Body of pancreas (tissue), 4 donors: ENCODE results near the gene AFAP1L1. TPM values are rescaled to one million over a fixed set of nuclear protein-coding genes. Genes with fewer than 3 reads are reported as not detected.

Source experiments
- ATAC-seq: fragments of 150-250 bp; one replicate; pipeline ENCODE4 v1.9.1; 2016
- DNase-seq, 4 donors: peaks; one replicate each; pipeline ENCODE4 v3.0.0-alpha.2; 2019
- H3K27ac ChIP-seq, 4 donors: fragments of 200-600 bp; sonication (generic); 1 replicate in 3 of 4; 2 replicates in 1 of 4; pipeline versions ENCODE4 v1.5.1 to v1.6.1; 2016 to 2019; ENCODE audit warnings: mild to moderate bottlenecking in 1 of 4, mixed read lengths in 1 of 4, moderate library complexity in 1 of 4
- H3K27me3 ChIP-seq, 2 donors: fragments of 200-600 bp; sonication (generic); one replicate each; pipeline ENCODE4 v1.6.0; 2016; ENCODE audit warnings: mild to moderate bottlenecking in 1 of 2
- H3K36me3 ChIP-seq, 2 donors: fragments of 200-600 bp; sonication (generic); replicated peaks in 1 of 2; 2 replicates each; pipeline ENCODE4 v1.5.1; 2016; ENCODE audit warnings: low read depth in 2 of 2; ENCODE audit not compliant: insufficient read depth in 1 of 2
- H3K4me1 ChIP-seq: fragments of 200-600 bp; sonication (generic); one replicate; pipeline ENCODE4 v1.6.0; 2016
- H3K4me3 ChIP-seq, 2 donors: fragments of 200-600 bp; sonication (generic); 1 replicate in 1 of 2; 2 replicates in 1 of 2; pipeline ENCODE4 v1.5.1; 2016 to 2019
- H3K9me3 ChIP-seq, 3 donors: fragments of 200-600 bp; sonication (generic); 1 replicate in 2 of 3; 2 replicates in 1 of 3; pipeline ENCODE4 v1.5.1; 2016
- CTCF ChIP-seq, 7 experiments: fragments of 450-650 bp in 4 of 7; fragments of 200-600 bp in 3 of 7; sonication (generic) in 3 of 7; IDR thresholded peaks; one replicate each; pipeline ENCODE4 v1.5.1; 2016 to 2019; ENCODE audit warnings: antibody characterized with exemption in 7 of 7
- POLR2A ChIP-seq, 3 donors: fragments of 450-650 bp; IDR thresholded peaks; one replicate each; pipeline ENCODE4 v1.6.1; 2016; ENCODE audit warnings: antibody characterized with exemption in 3 of 3, mild to moderate bottlenecking in 2 of 3
- WGBS, 2 donors: methylation state at CpG; one replicate each; pipeline ENCODE4 v1.1.5; 2017; 5-methylcytosine and 5-hydroxymethylcytosine counted together
- intact Hi-C: fragments of 100-400 bp; cut with DNase I; formaldehyde crosslinking; loops from one replicate; pipeline ENCODE4 v1.15.1; 2023
- total RNA-seq, 2 donors: library from RNA; depleted of rRNA; stranded (reverse); fragments of >200 nt; gene quantifications; one replicate each; pipeline ENCODE4 v1.1.0, GENCODE V29; 2016

AFAP1L1 gene
- total RNA-seq, 2 donors from 2014 or later, result 2.9 to 5.9 TPM

- H3K9me3 ChIP-seq, result no peaks in the 10 kb centered on the region
- intact Hi-C loops, result no loop called here
- 83% methylated on average over 2 of the region's 2 CpGs; no CpG with 5 or more reads in 1 of the 2 donors for WGBS, 2 donors
- TF ChIP-seq POLR2A (IDR thresholded peaks at IDR 0.05) (no peak), CTCF (IDR thresholded peaks at IDR 0.05) (no peak)
- H3K27me3 ChIP-seq, result no peaks in the 10 kb centered on the region
- H3K36me3 ChIP-seq, result no peaks in the 10 kb centered on the region
- ATAC-seq, result no peak
- no peak overlapping the region for H3K27ac ChIP-seq
- no peak for DNase-seq
- no peak overlapping the region for H3K4me3 ChIP-seq
- peaks cover 13% of the 10 kb centered on the region for H3K4me1 ChIP-seq
These were observed 53.0 kb downstream of the AFAP1L1 start for GRCh38 chr5:149324641-149325040.

- intact Hi-C loops, result no loop called here
- DNase-seq, result no peak
- Histone ChIP-seq H3K4me1 (peaks cover 11% of the 10 kb centered on the region), H3K9me3 (no peaks in the 10 kb centered on the region), H3K4me3 (no peak overlapping the region), H3K27ac (no peak overlapping the region), H3K36me3 (no peaks in the 10 kb centered on the region), H3K27me3 (no peaks in the 10 kb centered on the region)
- TF ChIP-seq POLR2A (IDR thresholded peaks at IDR 0.05), result no peak
- TF ChIP-seq CTCF (IDR thresholded peaks at IDR 0.05), result no peak
- ATAC-seq, result no peak
These were observed 53.6 kb downstream of the AFAP1L1 start for GRCh38 chr5:149325166-149325735.

- Histone ChIP-seq H3K4me1 (peaks cover 5% of the 10 kb centered on the region), H3K4me3 (no peak overlapping the region), H3K36me3 (no peaks in the 10 kb centered on the region), H3K27me3 (no peaks in the 10 kb centered on the region), H3K9me3 (no peaks in the 10 kb centered on the region), H3K27ac (no peak overlapping the region)
- DNase-seq (no peak), ATAC-seq (no peak)
- intact Hi-C loops, result no loop called here
- WGBS, 2 donors, result 90% methylated on average over 5 of the region's 5 CpGs
- TF ChIP-seq CTCF (IDR thresholded peaks at IDR 0.05) (no peak), POLR2A (IDR thresholded peaks at IDR 0.05) (no peak)
These were observed 54.2 kb downstream of the AFAP1L1 start for GRCh38 chr5:149325894-149326293.

DNA sequence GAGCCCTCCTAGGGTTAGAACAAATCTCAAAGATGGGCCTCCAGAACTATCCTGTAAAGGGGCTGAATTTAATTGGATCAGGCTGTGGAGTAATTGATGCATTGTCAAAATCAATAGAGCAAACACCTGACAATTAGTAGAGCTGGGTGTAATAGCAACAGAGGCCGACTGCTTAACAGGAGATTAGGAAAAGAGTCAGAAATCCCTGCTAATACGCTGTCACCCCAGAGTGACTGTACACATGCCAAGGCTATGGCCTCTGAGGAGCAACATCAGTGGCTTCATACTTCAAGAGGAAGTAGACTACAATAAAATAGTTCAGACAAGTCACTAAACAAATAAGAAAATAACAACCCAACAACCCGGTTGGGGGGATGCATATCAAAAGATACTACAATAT lies 55.0 kb downstream of the AFAP1L1 start:
- no peak overlapping the region for H3K27ac ChIP-seq
- intact Hi-C loops, result no loop called here
- ATAC-seq, result no peak
- no peaks in the 10 kb centered on the region for H3K4me1 ChIP-seq
- TF ChIP-seq POLR2A (IDR thresholded peaks at IDR 0.05) (no peak), CTCF (IDR thresholded peaks at IDR 0.05) (no peak)
- H3K27me3 ChIP-seq, result no peaks in the 10 kb centered on the region
- 63 to 82% methylated on average over 3 of the region's 3 CpGs for WGBS, 2 donors
- H3K9me3 ChIP-seq, result no peaks in the 10 kb centered on the region
- no peak for DNase-seq
- no peak overlapping the region for H3K4me3 ChIP-seq
- H3K36me3 ChIP-seq, result no peaks in the 10 kb centered on the region

- no peaks in the 10 kb centered on the region for H3K9me3 ChIP-seq
- H3K4me1 ChIP-seq, result no peaks in the 10 kb centered on the region
- no peaks in the 10 kb centered on the region for H3K27me3 ChIP-seq
- 88 to 89% methylated on average over 5 of the region's 5 CpGs for WGBS, 2 donors
- H3K4me3 ChIP-seq, result no peak overlapping the region
- no peak for TF ChIP-seq CTCF (IDR thresholded peaks at IDR 0.05)
- TF ChIP-seq POLR2A (IDR thresholded peaks at IDR 0.05), result no peak
- H3K36me3 ChIP-seq, result no peaks in the 10 kb centered on the region
- ATAC-seq (no peak), DNase-seq (no peak)
- intact Hi-C loops, result no loop called here
- H3K27ac ChIP-seq, result no peak overlapping the region
These were observed 56.5 kb downstream of the AFAP1L1 start for GRCh38 chr5:149328177-149328576.
